Kidney (tissue), 14 donors: ENCODE measurements around the gene ACOT9. TPM values are rescaled to one million over a fixed set of nuclear protein-coding genes. Genes with fewer than 3 reads are reported as not detected.
"Not testable (repeated sequence)": the region's sequence is repeated elsewhere in the genome, so short reads cannot be mapped to it uniquely, and the experiment has no call there.

Experiments used
- DNase-seq, 5 donors: peaks; one replicate each; pipeline ENCODE4 v3.0.0-alpha.2; 2013 to 2020
- FAIRE-seq: peaks from 2 replicates; lab custom pipeline; 2012; peaks lifted over from hg19 to GRCh38; lab: Jason Lieb, UNC
- H3K27ac ChIP-seq, 2 donors: one replicate each; pipeline ENCODE4 v1.7.0; 2013; ENCODE audit warnings: low read depth in 2 of 2, low read length in 2 of 2, inconsistent platforms in 1 of 2
- H3K27me3 ChIP-seq: one replicate; pipeline ENCODE4 v1.7.1; 2013; ENCODE audit warnings: low read length, inconsistent platforms; ENCODE audit not compliant: control insufficient read depth, insufficient read depth
- H3K36me3 ChIP-seq, 3 donors: one replicate each; pipeline versions ENCODE4 v1.7.0 to v1.7.1; 2013; ENCODE audit warnings: low read length in 3 of 3, control low read depth in 1 of 3, inconsistent platforms in 1 of 3; ENCODE audit not compliant: insufficient read depth in 3 of 3, control insufficient read depth in 2 of 3
- H3K4me1 ChIP-seq, 3 donors: one replicate each; pipeline versions ENCODE4 v1.7.0 to v1.7.1; 2013; ENCODE audit warnings: low read length in 3 of 3, inconsistent platforms in 1 of 3, low read depth in 1 of 3; ENCODE audit not compliant: control insufficient read depth in 2 of 3, insufficient read depth in 2 of 3
- H3K4me3 ChIP-seq, 3 donors: one replicate each; pipeline versions ENCODE4 v1.7.0 to v1.8.1; 2013; ENCODE audit warnings: low read length in 3 of 3, control low read depth in 1 of 3, inconsistent platforms in 1 of 3
- H3K9ac ChIP-seq, 3 donors: one replicate each; pipeline versions ENCODE4 v1.7.0 to v1.7.1; 2013; ENCODE audit warnings: low read length in 3 of 3, control low read depth in 1 of 3, inconsistent platforms in 1 of 3
- H3K9me3 ChIP-seq, 3 donors: one replicate each; pipeline versions ENCODE4 v1.7.0 to v1.7.1; 2013; ENCODE audit warnings: low read length in 3 of 3, control low read depth in 1 of 3, inconsistent platforms in 1 of 3; ENCODE audit not compliant: control insufficient read depth in 2 of 3, insufficient read depth in 1 of 3
- CTCF ChIP-seq: IDR thresholded peaks from 3 replicates; pipeline ENCODE4 v1.5.1; 2012; ENCODE audit warnings: mild to moderate bottlenecking, moderate library complexity, borderline replicate concordance; ENCODE audit not compliant: insufficient read depth; ENCODE audit errors: extremely low read depth
- intact Hi-C: fragments of 100-400 bp; cut with DNase I; formaldehyde crosslinking; loops from one replicate; pipeline ENCODE4 v1.11.1; 2022
- polyA plus RNA-seq: library from polyadenylated mRNA; stranded (reverse); fragments of 350-450 nt; fragmentation: Illumina TruSeq; extraction: RNeasy Lipid Tissue Mini Kit (QIAGEN cat#74804); gene quantifications from one replicate; pipeline ENCODE4 v1.2.3, GENCODE V29; 2014; ENCODE audit warnings: low read depth, low replicate concordance; ENCODE audit not compliant: insufficient read depth
- total RNA-seq: library from RNA; stranded (reverse); fragmentation: NEBNext Ultra II Directional; extraction: Animal tissue kit (Norgen Biotek cat#: 25700); gene quantifications from one replicate; pipeline ENCODE4 v1.2.1, GENCODE V29; 2021
- donor health status: control.
- donor health status: control.
- donor health status: control.
- donor health status: control.
- donor health status: control.
- donor health status: DM: yes; HTN: yes; CAD: no.
- donor health status: Normal renal cell carcinoma (clear cell type).

ACOT9 gene
- total and polyA plus RNA-seq, 2 donors from 2014 or later = 24.9 to 42.7 TPM

- H3K27ac ChIP-seq = no peak overlapping the region
- no peaks in the 10 kb centered on the region for H3K9me3 ChIP-seq
- no peaks in the 10 kb centered on the region for H3K4me1 ChIP-seq
- intact Hi-C loops = no loop called here
- DNase-seq = no peak
- no peaks in the 10 kb centered on the region for H3K27me3 ChIP-seq
- FAIRE-seq = no peak
- H3K36me3 ChIP-seq = no peaks in the 10 kb centered on the region
- no peak overlapping the region for H3K9ac ChIP-seq
- no peak for TF ChIP-seq CTCF
- no peak overlapping the region for H3K4me3 ChIP-seq
Observed at GRCh38 chrX:23662853-23663252, 80.2 kb downstream of the ACOT9 start.

GRCh38 chrX:23662187-23662586 lies 80.9 kb downstream of the ACOT9 start:
- intact Hi-C loops = no loop called here
- no peak for TF ChIP-seq CTCF
- FAIRE-seq (no peak), DNase-seq (no peak)
- Histone ChIP-seq H3K4me1 (no peaks in the 10 kb centered on the region), H3K4me3 (no peak overlapping the region), H3K9ac (no peak overlapping the region), H3K27me3 (no peaks in the 10 kb centered on the region), H3K9me3 (no peaks in the 10 kb centered on the region), H3K36me3 (no peaks in the 10 kb centered on the region), H3K27ac (no peak overlapping the region)

- H3K9me3 ChIP-seq = no peaks in the 10 kb centered on the region
- no peak overlapping the region for H3K27ac ChIP-seq
- no peak overlapping the region for H3K4me3 ChIP-seq
- intact Hi-C loops = no loop called here
- FAIRE-seq = no peak
- no peaks in the 10 kb centered on the region for H3K4me1 ChIP-seq
- no peak for DNase-seq
- no peaks in the 10 kb centered on the region for H3K36me3 ChIP-seq
- TF ChIP-seq CTCF = no peak
- no peaks in the 10 kb centered on the region for H3K27me3 ChIP-seq
- no peak overlapping the region for H3K9ac ChIP-seq
Observed at GRCh38 chrX:23661671-23662070, 81.4 kb downstream of the ACOT9 start.

GRCh38 chrX:23660766-23661132 lies 82.3 kb downstream of the ACOT9 start:
- no peak for TF ChIP-seq CTCF
- H3K4me3 ChIP-seq = no peak overlapping the region
- DNase-seq = no peak
- no peaks in the 10 kb centered on the region for H3K4me1 ChIP-seq
- H3K9me3 ChIP-seq = no peaks in the 10 kb centered on the region
- no peak overlapping the region for H3K27ac ChIP-seq
- no peak for FAIRE-seq
- H3K27me3 ChIP-seq = no peaks in the 10 kb centered on the region
- no peaks in the 10 kb centered on the region for H3K36me3 ChIP-seq
- H3K9ac ChIP-seq = no peak overlapping the region
- intact Hi-C loops = no loop called here

- H3K27me3 ChIP-seq, H3K4me3 ChIP-seq, H3K36me3 ChIP-seq, H3K4me1 ChIP-seq, intact Hi-C loops, DNase-seq, FAIRE-seq, H3K9me3 ChIP-seq, H3K9ac ChIP-seq, H3K27ac ChIP-seq: not testable (repeated sequence)
Observed at GRCh38 chrX:23660083-23660765, 82.9 kb downstream of the ACOT9 start.
